ENCODE data around the gene MIB1.
"Not testable (repeated sequence)": the region's sequence is repeated elsewhere in the genome, so short reads cannot be mapped to it uniquely, and the experiment has no call there.

MIB1 gene

GRCh38 chr18:21740538-21741311 lies at the start of gene MIB1:
TSS of gene MIB1 (plus strand) at chr18:21740792. CDS start at chr18:21741584, 792 bp downstream.
- DNase-seq, result peak; percentile 84

DNA sequence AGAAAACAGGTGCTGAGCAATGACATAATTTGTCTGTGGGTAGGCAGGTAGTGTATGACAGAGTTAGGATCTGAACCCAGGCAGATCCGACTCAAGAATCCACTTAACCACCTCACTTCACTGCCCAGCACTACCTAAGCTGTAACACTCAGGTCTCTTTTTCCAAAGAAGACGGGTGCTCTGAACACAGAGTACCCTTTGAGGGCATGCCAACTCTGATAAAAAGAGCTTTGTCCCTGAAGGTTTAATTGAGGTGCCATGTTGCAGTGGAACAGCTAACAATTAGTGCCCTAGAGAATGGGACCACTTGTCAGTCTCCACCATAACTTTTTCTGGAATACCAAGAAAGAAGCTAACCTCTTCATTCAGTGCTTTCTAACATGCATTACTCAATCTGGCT lies 47.3 kb upstream of the MIB1 start:
- no peak for DNase-seq

- DNase-seq, result no peak
Measured at GRCh38 chr18:21700528-21701075, 40.0 kb upstream of the MIB1 start.

- no peak for DNase-seq
Measured at GRCh38 chr18:21701621-21702020, 39.0 kb upstream of the MIB1 start.

GRCh38 chr18:21702602-21703001 lies 38.0 kb upstream of the MIB1 start:
- DNase-seq, result no peak

DNA sequence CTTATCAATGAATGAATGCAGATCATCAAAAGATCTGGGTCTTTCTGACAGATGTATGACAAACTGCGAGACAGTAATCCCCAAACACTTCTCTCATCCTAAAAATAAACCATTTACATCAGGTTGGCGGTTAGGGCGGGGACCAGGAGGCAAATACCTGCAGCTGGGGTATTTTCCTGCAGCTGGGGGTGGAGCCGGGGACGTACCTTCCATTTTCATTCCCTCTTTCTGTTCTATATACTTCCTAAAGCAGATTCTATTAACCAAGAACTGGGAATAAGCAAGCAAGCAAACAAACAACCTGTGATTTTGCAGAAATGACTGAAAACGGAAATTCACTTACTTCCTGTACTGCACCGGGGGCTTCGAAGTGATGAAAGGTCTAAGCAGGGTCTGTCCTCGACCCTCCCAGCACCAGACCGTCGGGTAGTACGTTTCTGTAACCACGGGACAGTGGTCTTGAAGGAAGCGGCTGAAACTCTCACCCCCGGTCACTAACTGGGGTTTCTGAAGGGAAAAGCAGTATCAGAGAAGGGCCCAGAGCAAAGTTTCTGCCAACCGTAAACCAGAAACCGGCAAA lies 37.3 kb upstream of the MIB1 start:
- DNase-seq, result no peak

GRCh38 chr18:21704603-21705364 lies 35.8 kb upstream of the MIB1 start, which contains the start of gene ABHD3:
TSS of gene ABHD3 (minus strand) at chr18:21704774. CDS start at chr18:21704665, 109 bp downstream.
- DNase-seq, result no peak

- DNase-seq, result no peak
Measured at GRCh38 chr18:21706386-21706865, 34.2 kb upstream of the MIB1 start.

- DNase-seq, result not testable (repeated sequence)
Measured at GRCh38 chr18:21707130-21707529, 33.5 kb upstream of the MIB1 start.

GRCh38 chr18:21714474-21714873 lies 26.1 kb upstream of the MIB1 start:
- no peak for DNase-seq

DNA sequence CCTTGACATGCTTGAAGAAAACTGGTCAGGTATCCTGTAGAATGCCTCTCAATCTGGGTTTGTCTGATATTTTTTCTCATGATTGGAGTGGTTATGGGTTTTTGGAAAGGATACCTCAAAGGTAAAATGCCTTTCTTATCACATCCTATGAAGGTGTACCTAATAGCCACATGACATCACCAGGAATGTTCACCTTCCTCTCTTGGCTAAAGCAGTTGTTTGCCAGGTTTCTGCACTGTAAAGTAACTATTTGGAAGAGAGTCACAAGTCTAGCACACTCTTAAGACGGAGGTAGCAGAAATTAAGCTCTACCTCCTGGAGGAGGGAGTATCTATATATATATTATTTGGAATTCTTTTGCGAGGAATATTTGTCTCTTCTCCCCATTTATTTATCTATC lies 17.9 kb upstream of the MIB1 start:
- no peak for DNase-seq

GRCh38 chr18:21725201-21725600 lies 15.4 kb upstream of the MIB1 start:
- no peak for DNase-seq

GRCh38 chr18:21727702-21728101 lies 12.9 kb upstream of the MIB1 start:
- DNase-seq, result no peak

DNA sequence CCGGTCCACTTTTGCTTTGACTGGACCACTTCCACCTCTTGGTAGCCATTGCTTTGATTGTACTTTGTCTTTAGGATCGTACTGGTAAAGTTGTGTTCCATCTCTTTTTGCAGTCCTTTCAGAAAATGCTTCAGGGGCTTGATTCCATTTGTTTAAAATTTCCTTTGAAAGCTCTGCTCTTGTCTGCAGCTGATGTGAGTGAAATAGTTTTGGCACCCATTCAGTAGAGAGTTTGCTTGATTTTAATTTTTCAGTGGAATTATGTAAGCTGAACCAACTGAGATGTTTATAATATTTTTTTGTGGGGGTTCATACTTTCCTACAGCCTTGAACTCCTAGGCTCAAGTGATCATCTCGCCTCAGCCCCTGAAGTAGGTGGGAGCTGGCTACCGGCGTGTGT lies 7.6 kb upstream of the MIB1 start:
- DNase-seq, result no peak

DNA sequence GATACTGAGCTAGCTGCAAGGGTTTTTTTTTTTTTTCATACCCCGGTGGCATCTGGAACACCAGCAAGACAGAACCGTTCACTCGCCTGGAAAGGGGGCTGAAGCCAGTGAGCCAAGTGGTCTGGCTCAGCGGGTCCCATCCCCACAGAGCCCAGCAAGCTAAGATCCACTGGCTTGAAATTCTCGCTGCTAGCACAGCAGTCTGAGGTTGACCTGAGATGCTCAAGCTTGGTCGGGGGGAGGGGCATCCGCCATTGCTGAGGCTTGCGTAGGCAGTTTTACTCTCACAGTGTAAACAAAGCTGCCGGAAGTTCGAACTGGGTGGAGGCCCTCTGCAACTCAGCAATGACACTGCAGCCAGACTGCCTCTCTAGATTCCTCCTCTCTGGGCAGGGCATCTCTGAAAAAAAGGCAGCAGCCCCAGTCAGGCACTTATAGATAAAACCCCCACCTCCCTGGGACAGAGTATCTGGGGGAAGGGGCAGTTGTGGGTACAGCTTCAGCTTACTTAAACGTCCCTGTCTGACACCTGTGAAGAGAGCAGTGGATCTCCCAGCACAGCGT lies 5.1 kb upstream of the MIB1 start:
- DNase-seq, result no peak

DNA sequence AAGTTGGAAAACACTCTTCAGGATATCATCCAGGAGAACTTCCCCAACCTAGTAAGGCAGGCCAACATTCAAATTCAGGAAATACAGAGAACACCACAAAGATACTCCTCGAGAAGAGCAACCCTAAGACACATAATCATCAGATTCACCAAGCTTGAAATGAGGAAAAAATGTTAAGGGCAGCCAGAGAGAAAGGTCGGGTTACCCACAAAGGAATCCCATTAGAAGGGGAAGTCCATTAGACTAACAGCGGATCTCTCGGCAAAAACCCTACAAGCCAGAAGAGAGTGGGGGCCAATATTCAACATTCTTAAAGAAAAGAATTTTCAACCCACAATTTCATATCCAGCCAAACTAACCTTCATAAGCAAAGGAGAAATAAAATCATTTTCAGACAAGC lies 3.7 kb upstream of the MIB1 start:
- DNase-seq, result not testable (repeated sequence)

GRCh38 chr18:21739604-21740537 lies 721 bp upstream of the MIB1 start:
- DNase-seq, result no peak

DNA sequence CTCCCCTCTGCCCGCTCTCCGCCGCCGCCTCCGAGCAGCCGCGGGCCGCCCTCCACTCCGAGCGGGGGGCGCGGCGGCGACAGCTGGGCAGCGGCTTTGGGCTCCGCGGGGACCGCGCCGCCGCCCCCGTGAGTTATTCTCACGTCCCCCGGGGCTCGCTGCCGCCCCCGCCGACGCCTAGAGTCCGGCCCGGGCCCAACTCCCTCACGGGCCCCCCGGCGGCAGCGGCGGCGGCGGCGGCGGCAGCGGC lies 645 bp downstream of the MIB1 start:
- no peak for DNase-seq

GRCh38 chr18:21741562-21742314 lies 1.1 kb downstream of the MIB1 start:
- DNase-seq, result peak; percentile 52

- DNase-seq, result no peak
Measured at GRCh38 chr18:21742315-21742687, 1.7 kb downstream of the MIB1 start.

DNA sequence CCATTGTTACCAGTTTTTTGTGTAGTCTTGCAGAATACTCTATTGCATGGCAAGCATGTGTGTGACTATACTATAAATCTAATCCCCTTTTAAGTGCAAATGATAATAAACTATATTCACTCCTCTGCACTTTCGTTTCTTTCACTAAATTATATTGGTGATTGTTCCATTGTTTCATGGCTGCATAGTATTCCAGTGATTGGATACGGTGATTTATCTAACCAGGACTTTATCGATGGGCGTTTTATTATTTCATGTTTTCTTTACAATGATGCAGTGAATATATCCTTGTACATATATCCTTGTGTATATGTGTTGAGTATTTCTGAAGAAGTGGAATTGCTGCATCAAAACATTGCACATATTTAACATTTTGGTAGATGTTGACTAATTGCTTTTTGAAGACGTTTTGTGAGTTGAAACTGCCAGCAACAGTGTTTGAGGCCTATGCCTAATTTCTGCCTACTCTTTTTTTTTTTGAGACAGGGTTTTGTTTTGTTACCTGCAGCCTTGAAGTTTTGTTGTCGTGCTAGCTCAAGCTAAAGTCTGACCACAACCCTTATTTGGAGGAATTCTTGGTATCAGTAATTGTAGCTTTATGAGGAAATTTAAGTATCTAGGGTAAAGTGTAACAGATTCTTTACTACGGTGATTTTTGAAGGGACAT lies 2.7 kb downstream of the MIB1 start:
- no peak for DNase-seq

Data from NCI-H524 treated with DMSO at 0.1 percent for 48 hours (cell line).